A549 (cell line): ENCODE measurements around the gene CHIC2. TPM values are rescaled to one million over a fixed set of nuclear protein-coding genes. Genes with fewer than 3 reads are reported as not detected.

ENCODE experiments used
- ATAC-seq, 2 experiments: fragments of 200-7000 bp in 1 of 2; fragments of >200 bp in 1 of 2; cut with Nextera tagmentation in 1 of 2; cut with Tn5 transposase in 1 of 2; 3 replicates each; pipeline versions ENCODE4 v1.8.0 to v1.9.1; 2018 to 2020; ENCODE audit warnings: mild to moderate bottlenecking in 1 of 2, moderate library complexity in 1 of 2
- CTCF ChIA-PET: fragments of 300-600 bp; sonication (Branson Sonifier 250); formaldehyde crosslinking; extraction: SDS; loops from one replicate; lab custom pipeline; 2021; ENCODE audit warnings: antibody characterized with exemption, inconsistent platforms; lab: Yijun Ruan, JAX
- POLR2A ChIA-PET: fragments of 350-600 bp; formaldehyde crosslinking; extraction: SDS; loops from one replicate; lab custom pipeline; 2021; ENCODE audit warnings: antibody characterized with exemption, inconsistent platforms; lab: Yijun Ruan, JAX
- DNase-seq, 2 experiments: peaks; one replicate each; pipeline versions ENCODE4 v3.0.0 to v3.0.0-alpha.2; 2011 to 2016; ENCODE audit warnings: low read depth in 1 of 2, low spot score in 1 of 2
- FAIRE-seq: peaks from 2 replicates; lab custom pipeline; 2011; peaks lifted over from hg19 to GRCh38; lab: Jason Lieb, UNC
- H3K27ac ChIP-seq, 2 experiments: fragments of >200 bp; sonication (Bioruptor Twin); formaldehyde crosslinking; 3 replicates each; pipeline ENCODE4 v1.5.1; 2016 to 2017
- H3K4me1 ChIP-seq: fragments of >200 bp; sonication (Bioruptor Twin); formaldehyde crosslinking; 3 replicates; pipeline ENCODE4 v1.6.1; 2016
- H3K4me2 ChIP-seq: fragments of >200 bp; sonication (Bioruptor Twin); formaldehyde crosslinking; 3 replicates; pipeline ENCODE4 v1.6.1; 2016
- H3K4me3 ChIP-seq: fragments of >200 bp; sonication (Bioruptor Twin); formaldehyde crosslinking; 3 replicates; pipeline ENCODE4 v1.5.1; 2016
- H3K9me3 ChIP-seq: fragments of >200 bp; sonication (Bioruptor Twin); formaldehyde crosslinking; 3 replicates; pipeline ENCODE4 v1.6.1; 2016
- ATOH8 ChIP-seq: fragments of 250-450 bp; sonication (Bioruptor Pico); IDR thresholded peaks from 2 replicates; pipeline ENCODE4 v1.5.0; 2020; ENCODE audit warnings: low read depth, mild to moderate bottlenecking, moderate library complexity
- BHLHE40 ChIP-seq: IDR thresholded peaks from 2 replicates; pipeline ENCODE4 v1.6.1; 2012; ENCODE audit warnings: low read depth, low read length, inconsistent platforms
- CBX2 ChIP-seq: fragments of 200-600 bp; sonication (generic); IDR thresholded peaks from 2 replicates; pipeline ENCODE4 v1.6.1; 2016; ENCODE audit warnings: low read depth, mild to moderate bottlenecking, borderline replicate concordance
- CEBPB ChIP-seq, 2 experiments: fragments of >200 bp in 1 of 2; sonication (Bioruptor Twin) in 1 of 2; formaldehyde crosslinking in 1 of 2; IDR thresholded peaks; 2 replicates each; pipeline ENCODE4 v1.6.1; 2012 to 2016
- CHD2 ChIP-seq: fragments of 150-350 bp; IDR thresholded peaks from 2 replicates; pipeline ENCODE4 v1.6.1; 2014; ENCODE audit warnings: low read length; ENCODE audit not compliant: partially characterized antibody
- CHD4 ChIP-seq: fragments of 200-600 bp; sonication (generic); IDR thresholded peaks from 2 replicates; pipeline ENCODE4 v1.6.1; 2016; ENCODE audit warnings: antibody characterized with exemption, mild to moderate bottlenecking, borderline replicate concordance
- EHF ChIP-seq: fragments of 250-450 bp; sonication (Bioruptor Pico); IDR thresholded peaks from 2 replicates; pipeline ENCODE4 v1.5.0; 2020; ENCODE audit warnings: mild to moderate bottlenecking
- EHMT2 ChIP-seq: fragments of 200-600 bp; sonication (generic); IDR thresholded peaks from 2 replicates; pipeline ENCODE4 v1.6.1; 2016; ENCODE audit warnings: antibody characterized with exemption, low read depth, mild to moderate bottlenecking, moderate library complexity
- ELK1 ChIP-seq: fragments of 150-350 bp; IDR thresholded peaks from 2 replicates; pipeline ENCODE4 v1.6.1; 2014; ENCODE audit warnings: low read depth, mild to moderate bottlenecking, low read length
- EP300 ChIP-seq, 2 experiments: fragments of >200 bp; sonication (Bioruptor Twin); formaldehyde crosslinking; IDR thresholded peaks; 2 replicates in 1 of 2; 3 replicates in 1 of 2; pipeline ENCODE4 v1.6.1; 2016 to 2017
- ESRRA ChIP-seq: fragments of 150-350 bp; IDR thresholded peaks from 2 replicates; pipeline ENCODE4 v1.6.1; 2014; ENCODE audit warnings: mild to moderate bottlenecking, low read length, borderline replicate concordance
- HDAC2 ChIP-seq: fragments of 200-600 bp; sonication (generic); IDR thresholded peaks from 2 replicates; pipeline ENCODE4 v1.6.1; 2016
- HEYL ChIP-seq: fragments of 250-450 bp; sonication (Bioruptor Pico); IDR thresholded peaks from 2 replicates; pipeline ENCODE4 v1.8.0; 2021; ENCODE audit warnings: mild to moderate bottlenecking, moderate library complexity
- HOXA7 ChIP-seq: fragments of 250-450 bp; sonication (Bioruptor Pico); IDR thresholded peaks from 2 replicates; pipeline ENCODE4 v1.5.0; 2020; ENCODE audit warnings: mild to moderate bottlenecking, moderate library complexity
- HOXB13 ChIP-seq: fragments of 250-450 bp; sonication (Bioruptor Pico); IDR thresholded peaks from 2 replicates; pipeline ENCODE4 v1.5.0; 2020; ENCODE audit warnings: low read depth, mild to moderate bottlenecking, moderate library complexity
- JUNB ChIP-seq: fragments of >200 bp; sonication (Bioruptor Twin); formaldehyde crosslinking; IDR thresholded peaks from 2 replicates; pipeline ENCODE4 v1.6.1; 2016
- KDM1A ChIP-seq: fragments of 200-600 bp; sonication (generic); IDR thresholded peaks from 2 replicates; pipeline ENCODE4 v1.6.1; 2016; ENCODE audit warnings: low read depth, mild to moderate bottlenecking
- MAZ ChIP-seq: fragments of 150-350 bp; IDR thresholded peaks from 2 replicates; pipeline ENCODE4 v1.6.1; 2014; ENCODE audit warnings: antibody characterized with exemption, low read depth, low read length, borderline replicate concordance
- MYC ChIP-seq: IDR thresholded peaks from 2 replicates; pipeline ENCODE4 v1.6.1; 2012; ENCODE audit warnings: mild to moderate bottlenecking, inconsistent platforms, low read length, improper control_type of control experiment, borderline replicate concordance
- NFE2L2 ChIP-seq: fragments of 150-350 bp; conservative IDR thresholded peaks from 2 replicates; pipeline ENCODE4 v1.6.1; 2014; ENCODE audit warnings: low read length
- PHF8 ChIP-seq: fragments of 200-600 bp; sonication (generic); IDR thresholded peaks from 2 replicates; pipeline ENCODE4 v1.6.1; 2016; ENCODE audit warnings: low read depth, mild to moderate bottlenecking, antibody characterized with exemption, moderate library complexity, borderline replicate concordance
- POLR2A ChIP-seq: IDR thresholded peaks from 2 replicates; pipeline ENCODE4 v1.6.1; 2012; ENCODE audit warnings: mild to moderate bottlenecking, low read length
- POLR2AphosphoS2 ChIP-seq: conservative IDR thresholded peaks from 2 replicates; pipeline ENCODE4 v1.6.1; 2012; ENCODE audit warnings: low read length, improper control_type of control experiment, inconsistent platforms
- RCOR1 ChIP-seq: fragments of 150-350 bp; IDR thresholded peaks from 2 replicates; pipeline ENCODE4 v1.6.1; 2014; ENCODE audit warnings: antibody characterized with exemption, low read length, low read depth
- TFCP2L1 ChIP-seq: fragments of 250-450 bp; sonication (Bioruptor Pico); IDR thresholded peaks from 2 replicates; pipeline ENCODE4 v1.5.0; 2021; ENCODE audit warnings: mild to moderate bottlenecking
- ZNF302 ChIP-seq: fragments of 250-450 bp; sonication (Bioruptor Pico); IDR thresholded peaks from 2 replicates; pipeline ENCODE4 v1.9.0; 2021; ENCODE audit warnings: inconsistent platforms, mild to moderate bottlenecking, moderate library complexity
- ZSCAN20 ChIP-seq: fragments of 250-450 bp; sonication (Bioruptor Pico); IDR thresholded peaks from 2 replicates; pipeline ENCODE4 v1.8.0; 2022; ENCODE audit warnings: mild to moderate bottlenecking, moderate library complexity
- WGBS: methylation state at CpG from one replicate; pipeline ENCODE4 v1.1.6; 2017; ENCODE audit errors: missing lambda C conversion rate; 5-methylcytosine and 5-hydroxymethylcytosine counted together
- polyA plus RNA-seq, 4 experiments: library from polyadenylated mRNA; depleted of rRNA in 3 of 4; stranded (reverse); fragments of >200 nt; fragmentation: RNase III in 1 of 4; extraction: RNeasy Plus Mini Kit Qiagen cat#74134 plus additional on column Dnase treatment in 1 of 4; gene quantifications; 2 replicates in 3 of 4; 3 replicates in 1 of 4; pipeline ENCODE4 v1.2.3, GENCODE V29; 2011 to 2017
- TF ChIP-seq, protein P1 (sequence below): fragments of 200-600 bp; sonication (generic); IDR thresholded peaks from 2 replicates; pipeline ENCODE4 v1.6.1; 2016; ENCODE audit warnings: antibody characterized with exemption, mild to moderate bottlenecking, moderate library complexity

CHIC2 gene
- polyA plus RNA-seq, 2 of the 4 experiments (the other 2 are of a cell fraction), result 5.9 to 10.1 TPM

DNA sequence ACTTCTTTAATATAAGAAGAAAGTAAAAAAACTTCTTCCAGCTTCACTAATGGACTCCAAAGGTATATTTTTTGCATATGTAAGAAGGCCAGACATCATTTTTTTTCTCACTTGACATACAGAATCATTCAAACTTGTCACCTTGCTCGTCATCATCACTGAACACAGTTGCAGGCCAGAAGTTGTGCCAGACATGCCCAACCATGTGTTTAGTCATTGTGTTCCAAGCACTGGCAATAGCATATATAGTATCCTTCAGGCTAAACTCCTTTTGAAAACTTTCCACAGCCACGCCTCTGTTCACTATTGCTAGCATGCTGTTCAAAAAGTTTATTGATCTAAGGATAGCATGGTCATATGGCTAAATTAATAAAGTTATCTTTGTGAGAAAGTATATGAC, 83.3 kb downstream of the CHIC2 start:
- POLR2A ChIA-PET, result no interaction called here
- CTCF ChIA-PET, result no interaction called here
- Histone ChIP-seq H3K4me2 (no peak overlapping the region), H3K9me3 (no peaks in the 10 kb centered on the region), H3K4me1 (no peaks in the 10 kb centered on the region), H3K4me3 (no peak overlapping the region), H3K27ac (no peak overlapping the region)
- FAIRE-seq (no peak), DNase-seq (no peak), ATAC-seq (no peak)
- 95% methylated on average over 2 of the region's 2 CpGs for WGBS
- no peak for TF ChIP-seq BHLHE40
- no peak for TF ChIP-seq ZNF302 (CRISPR knock-in tag)
- no peak for TF ChIP-seq KDM1A
- TF ChIP-seq HDAC2, result no peak
- TF ChIP-seq RCOR1, result no peak
- no peak for TF ChIP-seq TFCP2L1 (CRISPR knock-in tag)
- TF ChIP-seq EHF (CRISPR knock-in tag), result no peak
- TF ChIP-seq CEBPB (IDR thresholded peaks at IDR 0.05), result no peak
- no peak for TF ChIP-seq ESRRA
- no peak for TF ChIP-seq ATOH8 (CRISPR knock-in tag)
- TF ChIP-seq MYC, result no peak
- no peak for TF ChIP-seq CHD4
- TF ChIP-seq HOXA7 (CRISPR knock-in tag), result no peak
- TF ChIP-seq, protein P1, sequence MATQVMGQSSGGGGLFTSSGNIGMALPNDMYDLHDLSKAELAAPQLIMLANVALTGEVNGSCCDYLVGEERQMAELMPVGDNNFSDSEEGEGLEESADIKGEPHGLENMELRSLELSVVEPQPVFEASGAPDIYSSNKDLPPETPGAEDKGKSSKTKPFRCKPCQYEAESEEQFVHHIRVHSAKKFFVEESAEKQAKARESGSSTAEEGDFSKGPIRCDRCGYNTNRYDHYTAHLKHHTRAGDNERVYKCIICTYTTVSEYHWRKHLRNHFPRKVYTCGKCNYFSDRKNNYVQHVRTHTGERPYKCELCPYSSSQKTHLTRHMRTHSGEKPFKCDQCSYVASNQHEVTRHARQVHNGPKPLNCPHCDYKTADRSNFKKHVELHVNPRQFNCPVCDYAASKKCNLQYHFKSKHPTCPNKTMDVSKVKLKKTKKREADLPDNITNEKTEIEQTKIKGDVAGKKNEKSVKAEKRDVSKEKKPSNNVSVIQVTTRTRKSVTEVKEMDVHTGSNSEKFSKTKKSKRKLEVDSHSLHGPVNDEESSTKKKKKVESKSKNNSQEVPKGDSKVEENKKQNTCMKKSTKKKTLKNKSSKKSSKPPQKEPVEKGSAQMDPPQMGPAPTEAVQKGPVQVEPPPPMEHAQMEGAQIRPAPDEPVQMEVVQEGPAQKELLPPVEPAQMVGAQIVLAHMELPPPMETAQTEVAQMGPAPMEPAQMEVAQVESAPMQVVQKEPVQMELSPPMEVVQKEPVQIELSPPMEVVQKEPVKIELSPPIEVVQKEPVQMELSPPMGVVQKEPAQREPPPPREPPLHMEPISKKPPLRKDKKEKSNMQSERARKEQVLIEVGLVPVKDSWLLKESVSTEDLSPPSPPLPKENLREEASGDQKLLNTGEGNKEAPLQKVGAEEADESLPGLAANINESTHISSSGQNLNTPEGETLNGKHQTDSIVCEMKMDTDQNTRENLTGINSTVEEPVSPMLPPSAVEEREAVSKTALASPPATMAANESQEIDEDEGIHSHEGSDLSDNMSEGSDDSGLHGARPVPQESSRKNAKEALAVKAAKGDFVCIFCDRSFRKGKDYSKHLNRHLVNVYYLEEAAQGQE, result no peak
- TF ChIP-seq POLR2AphosphoS2, result no peak
- no peak for TF ChIP-seq POLR2A

DNA sequence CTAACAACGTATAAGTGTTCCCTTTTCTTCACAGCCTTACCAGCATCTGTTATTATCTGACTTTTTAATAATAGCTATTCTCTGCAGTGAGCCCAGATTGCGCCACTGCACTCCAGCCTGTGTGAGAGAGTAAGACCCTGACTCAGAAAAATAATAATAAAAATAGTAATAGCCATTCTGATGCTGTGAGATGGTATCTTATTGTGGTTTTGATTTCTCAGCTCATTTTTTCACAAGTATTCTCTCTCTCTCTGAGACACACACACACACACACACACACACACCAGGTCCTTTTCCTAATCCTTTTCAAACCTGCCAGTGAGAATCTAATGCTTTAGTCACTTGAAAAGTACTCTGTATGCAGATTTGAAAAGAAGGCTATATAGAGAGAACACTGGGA, 89.8 kb downstream of the CHIC2 start:
- WGBS, result 84% methylated on average over 2 of the region's 2 CpGs
- ATAC-seq (no peak), FAIRE-seq (no peak), DNase-seq (no peak)
- Histone ChIP-seq H3K27ac (no peak overlapping the region), H3K4me1 (no peaks in the 10 kb centered on the region), H3K4me3 (no peak overlapping the region), H3K9me3 (no peaks in the 10 kb centered on the region), H3K4me2 (no peak overlapping the region)
- TF ChIP-seq MAZ (no peak), ESRRA (no peak), HEYL (CRISPR knock-in tag) (no peak), POLR2A (no peak), MYC (no peak), CBX2 (no peak), ZSCAN20 (CRISPR knock-in tag) (no peak), ELK1 (no peak), JUNB (no peak), HOXB13 (no peak), EP300 (IDR thresholded peaks at IDR 0.05) (no peak), NFE2L2 (no peak), CHD2 (no peak), EHMT2 (no peak), PHF8 (no peak)
- ChIA-PET CTCF (no interaction called here), POLR2A (no interaction called here)
